Right atrium auricular region (tissue), 2 donors: Measurements from ENCODE around the gene NKX6-1. TPM values are rescaled to one million over a fixed set of nuclear protein-coding genes. Genes with fewer than 3 reads are reported as not detected.

Experiments used
- DNase-seq: peaks from one replicate; pipeline ENCODE4 v3.0.0-alpha.2; 2019; ENCODE audit warnings: low spot score
- H3K27ac ChIP-seq, 2 donors: fragments of 200-600 bp; sonication (generic); 1 replicate in 1 of 2; 2 replicates in 1 of 2; pipeline ENCODE4 v1.5.1; 2016 to 2019
- H3K27me3 ChIP-seq, 2 donors: fragments of 200-600 bp; sonication (generic); one replicate each; pipeline versions ENCODE4 v1.5.1 to v1.6.0; 2017 to 2019
- H3K36me3 ChIP-seq: fragments of 200-600 bp; sonication (generic); one replicate; pipeline ENCODE4 v1.5.1; 2016
- H3K4me1 ChIP-seq, 2 donors: fragments of 200-600 bp; sonication (generic); one replicate each; pipeline versions ENCODE4 v1.5.1 to v1.6.0; 2017 to 2019
- H3K4me3 ChIP-seq, 2 donors: fragments of 200-600 bp; sonication (generic); 1 replicate in 1 of 2; 2 replicates in 1 of 2; pipeline ENCODE4 v1.5.1; 2017 to 2019; ENCODE audit warnings: mild to moderate bottlenecking in 1 of 2, moderate library complexity in 1 of 2
- H3K9me3 ChIP-seq, 2 donors: fragments of 200-600 bp; sonication (generic); one replicate each; pipeline ENCODE4 v1.5.1; 2019
- total RNA-seq, 2 donors: library from RNA; depleted of rRNA; stranded (reverse); fragments of >200 nt; gene quantifications; one replicate each; pipeline ENCODE4 v1.1.0, GENCODE V29; 2016
- TF ChIP-seq, protein P1 (sequence below), 2 donors: fragments of 200-600 bp; sonication (generic); IDR thresholded peaks; one replicate each; pipeline ENCODE4 v1.5.1; 2019; ENCODE audit warnings: antibody characterized with exemption in 2 of 2

The NKX6-1 gene
- total RNA-seq, 2 donors from 2014 or later = not detected

DNA sequence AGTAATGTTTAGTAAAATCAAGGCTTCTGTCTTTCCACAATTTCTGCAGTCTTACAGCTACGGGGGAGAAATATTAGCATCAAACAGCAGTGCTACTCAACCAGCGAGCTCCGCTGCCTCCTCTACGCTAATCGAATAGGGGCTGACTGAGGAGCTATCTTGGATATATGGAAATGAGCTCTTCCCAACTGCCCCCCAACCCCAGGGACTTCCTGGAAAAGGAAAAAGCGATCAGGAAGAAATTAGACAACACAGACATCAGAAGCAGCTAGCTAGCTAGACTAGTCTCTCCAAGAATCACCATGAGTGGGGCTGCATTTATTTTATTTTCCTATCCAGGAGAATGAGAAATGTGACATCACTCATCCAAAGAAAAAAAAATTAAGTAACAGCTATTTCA is 7.6 kb downstream of the NKX6-1 start:
- peaks cover 39 to 49% of the 10 kb centered on the region in 2 donors for H3K27me3 ChIP-seq
- DNase-seq = no peak
- H3K27ac ChIP-seq = no peak overlapping the region

DNA sequence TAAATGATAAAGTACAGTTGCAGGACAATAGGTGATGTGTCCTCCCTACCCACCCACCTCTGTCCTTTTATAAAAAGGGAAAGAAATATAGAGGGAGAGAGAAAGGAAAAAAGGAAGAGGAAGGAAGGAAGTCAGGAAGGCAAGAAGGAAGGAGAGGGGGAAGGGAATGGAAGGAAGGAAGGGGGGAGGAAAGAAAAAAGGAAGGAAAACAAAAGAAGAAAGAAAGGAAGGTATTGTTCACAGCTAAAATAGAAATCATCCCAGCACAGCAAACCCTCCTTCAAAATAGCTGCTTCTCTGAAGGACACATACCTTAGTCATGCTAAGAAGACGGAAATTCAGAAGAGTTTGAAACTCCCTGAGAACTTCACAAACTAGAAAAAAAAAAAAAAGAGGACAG is 8.4 kb downstream of the NKX6-1 start:
- TF ChIP-seq, protein P1, sequence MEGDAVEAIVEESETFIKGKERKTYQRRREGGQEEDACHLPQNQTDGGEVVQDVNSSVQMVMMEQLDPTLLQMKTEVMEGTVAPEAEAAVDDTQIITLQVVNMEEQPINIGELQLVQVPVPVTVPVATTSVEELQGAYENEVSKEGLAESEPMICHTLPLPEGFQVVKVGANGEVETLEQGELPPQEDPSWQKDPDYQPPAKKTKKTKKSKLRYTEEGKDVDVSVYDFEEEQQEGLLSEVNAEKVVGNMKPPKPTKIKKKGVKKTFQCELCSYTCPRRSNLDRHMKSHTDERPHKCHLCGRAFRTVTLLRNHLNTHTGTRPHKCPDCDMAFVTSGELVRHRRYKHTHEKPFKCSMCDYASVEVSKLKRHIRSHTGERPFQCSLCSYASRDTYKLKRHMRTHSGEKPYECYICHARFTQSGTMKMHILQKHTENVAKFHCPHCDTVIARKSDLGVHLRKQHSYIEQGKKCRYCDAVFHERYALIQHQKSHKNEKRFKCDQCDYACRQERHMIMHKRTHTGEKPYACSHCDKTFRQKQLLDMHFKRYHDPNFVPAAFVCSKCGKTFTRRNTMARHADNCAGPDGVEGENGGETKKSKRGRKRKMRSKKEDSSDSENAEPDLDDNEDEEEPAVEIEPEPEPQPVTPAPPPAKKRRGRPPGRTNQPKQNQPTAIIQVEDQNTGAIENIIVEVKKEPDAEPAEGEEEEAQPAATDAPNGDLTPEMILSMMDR (IDR thresholded peaks at IDR 0.05) = no peak
- no peaks in the 10 kb centered on the region for H3K9me3 ChIP-seq
- H3K36me3 ChIP-seq = no peaks in the 10 kb centered on the region
- no peak for DNase-seq
- peaks cover 0 to 11% of the 10 kb centered on the region in 2 donors for H3K4me1 ChIP-seq
- H3K27ac ChIP-seq = no peak overlapping the region
- peaks cover 31 to 44% of the 10 kb centered on the region in 2 donors for H3K27me3 ChIP-seq
- no peak overlapping the region for H3K4me3 ChIP-seq

More for the DNA sequence above, 7.6 kb downstream of the NKX6-1 start:
- no peaks in the 10 kb centered on the region for H3K36me3 ChIP-seq
- H3K4me1 ChIP-seq = peaks cover 0 to 19% of the 10 kb centered on the region in 2 donors
- H3K4me3 ChIP-seq = no peak overlapping the region
- TF ChIP-seq, protein P1 (IDR thresholded peaks at IDR 0.05) = no peak
- no peaks in the 10 kb centered on the region for H3K9me3 ChIP-seq

DNA sequence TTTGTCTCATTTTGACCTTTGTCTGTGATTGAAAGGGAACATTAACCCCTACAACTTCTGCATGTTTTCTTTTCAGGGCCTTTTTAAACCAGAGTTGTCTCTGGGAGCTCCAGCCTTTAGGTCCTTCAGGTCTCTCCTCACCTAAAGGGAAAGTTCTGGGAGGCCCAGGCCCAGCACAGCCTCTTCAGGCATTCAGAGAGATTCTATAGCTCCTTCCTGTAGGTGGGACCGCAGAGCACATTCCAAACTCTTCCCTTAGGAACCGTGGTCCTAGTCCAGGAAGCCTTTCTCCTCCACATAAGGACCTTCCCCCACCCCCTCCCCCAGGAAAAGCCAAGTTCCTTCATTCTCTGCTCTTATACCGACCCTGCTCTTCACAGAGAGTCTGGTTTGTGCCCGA is 14.9 kb downstream of the NKX6-1 start:
- no peaks in the 10 kb centered on the region for H3K36me3 ChIP-seq
- TF ChIP-seq, protein P1 (IDR thresholded peaks at IDR 0.05) = no peak
- no peak overlapping the region for H3K27ac ChIP-seq
- H3K4me1 ChIP-seq = peaks cover 0 to 22% of the 10 kb centered on the region in 2 donors
- no peak overlapping the region for H3K4me3 ChIP-seq
- peaks cover 21 to 53% of the 10 kb centered on the region in 2 donors for H3K27me3 ChIP-seq
- no peak for DNase-seq
- no peaks in the 10 kb centered on the region for H3K9me3 ChIP-seq

DNA sequence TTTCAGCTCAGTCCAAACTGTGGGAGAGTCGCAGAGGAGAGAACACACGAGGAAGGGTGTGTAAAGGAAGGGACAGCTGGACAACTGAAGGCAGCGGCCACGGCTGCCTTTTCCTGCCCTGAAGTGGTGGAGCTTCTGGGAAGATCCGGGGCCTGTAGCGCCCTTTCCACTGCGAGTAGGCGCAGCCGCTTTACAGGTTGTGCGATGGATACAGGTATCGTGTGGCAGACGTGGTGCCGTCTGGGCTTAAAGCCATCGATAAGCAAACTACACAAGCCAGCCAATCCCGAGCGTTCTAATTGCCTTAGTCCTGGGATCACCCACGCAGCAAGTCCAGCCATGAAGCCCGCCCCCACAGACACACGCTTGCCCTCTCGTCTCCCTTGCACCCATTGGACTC is 15.4 kb downstream of the NKX6-1 start:
- Histone ChIP-seq H3K27me3 (peaks cover 21 to 53% of the 10 kb centered on the region in 2 donors), H3K4me1 (peaks cover 0 to 22% of the 10 kb centered on the region in 2 donors), H3K9me3 (no peaks in the 10 kb centered on the region), H3K4me3 (no peak overlapping the region), H3K36me3 (no peaks in the 10 kb centered on the region), H3K27ac (no peak overlapping the region)
- no peak for DNase-seq
- TF ChIP-seq, protein P1 (IDR thresholded peaks at IDR 0.05) = no peak

DNA sequence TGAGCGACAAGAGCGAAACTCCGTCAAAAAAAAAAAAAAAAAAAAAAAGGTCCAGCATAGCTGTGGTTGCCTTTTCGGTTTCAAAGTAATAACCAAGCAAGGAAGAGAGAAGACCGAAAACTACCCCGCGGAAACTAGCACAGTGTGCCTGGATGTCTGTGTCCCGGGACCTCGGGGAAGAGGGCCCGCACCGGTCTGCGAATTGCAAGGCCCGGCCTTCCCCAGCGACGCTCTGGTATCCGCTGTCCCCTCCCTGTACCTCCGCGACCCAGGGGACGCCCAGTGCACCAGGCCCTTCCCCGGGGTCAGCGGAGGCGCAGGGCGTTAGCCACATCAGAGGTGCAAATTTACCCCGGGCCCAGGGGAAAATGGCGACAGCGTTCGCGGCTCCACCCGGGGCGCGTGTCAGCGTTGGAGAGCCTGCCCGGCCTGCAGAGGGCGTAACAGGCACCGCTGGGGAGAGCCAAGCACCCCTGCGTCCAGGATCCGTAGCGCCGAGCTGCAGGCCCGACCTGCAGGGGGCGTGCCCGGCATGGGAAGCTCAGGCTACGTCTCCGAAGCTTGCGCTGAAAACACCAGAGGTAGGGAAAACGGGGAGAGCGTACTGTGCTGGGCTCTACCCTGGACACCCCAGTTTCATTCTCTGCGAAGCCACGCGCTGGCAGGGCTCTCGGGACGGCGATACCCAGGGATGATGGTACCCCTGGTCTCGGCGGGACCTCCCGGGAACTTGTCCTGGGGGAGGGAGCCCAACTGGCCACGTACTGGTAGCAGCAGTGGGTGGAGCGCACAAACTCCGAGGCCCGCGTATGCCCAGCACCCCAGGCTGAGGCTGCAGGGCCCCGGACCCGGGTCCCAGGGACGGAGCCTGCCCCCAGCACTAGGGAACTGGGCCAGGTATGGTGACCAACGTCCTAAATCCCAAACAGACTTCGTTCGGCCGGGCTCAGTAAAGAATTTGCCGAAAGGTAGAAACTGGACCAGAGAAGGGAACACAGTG is 16.2 kb downstream of the NKX6-1 start:
- Histone ChIP-seq H3K36me3 (no peaks in the 10 kb centered on the region), H3K27ac (no peak overlapping the region), H3K27me3 (peaks cover 21 to 53% of the 10 kb centered on the region in 2 donors), H3K4me3 (peak overlapping the region in 1 of 2 donors; percentile 13), H3K4me1 (peaks cover 0 to 22% of the 10 kb centered on the region in 2 donors), H3K9me3 (no peaks in the 10 kb centered on the region)
- TF ChIP-seq, protein P1 (IDR thresholded peaks at IDR 0.05) = peak in 1 of 2 donors; percentile 34
- DNase-seq = no peak
